ENCODE measurements around the gene ZKSCAN7.
A peak's percentile ranks its signal among the peaks of the same experiment; 100 is the strongest.

ZKSCAN7 gene

DNA sequence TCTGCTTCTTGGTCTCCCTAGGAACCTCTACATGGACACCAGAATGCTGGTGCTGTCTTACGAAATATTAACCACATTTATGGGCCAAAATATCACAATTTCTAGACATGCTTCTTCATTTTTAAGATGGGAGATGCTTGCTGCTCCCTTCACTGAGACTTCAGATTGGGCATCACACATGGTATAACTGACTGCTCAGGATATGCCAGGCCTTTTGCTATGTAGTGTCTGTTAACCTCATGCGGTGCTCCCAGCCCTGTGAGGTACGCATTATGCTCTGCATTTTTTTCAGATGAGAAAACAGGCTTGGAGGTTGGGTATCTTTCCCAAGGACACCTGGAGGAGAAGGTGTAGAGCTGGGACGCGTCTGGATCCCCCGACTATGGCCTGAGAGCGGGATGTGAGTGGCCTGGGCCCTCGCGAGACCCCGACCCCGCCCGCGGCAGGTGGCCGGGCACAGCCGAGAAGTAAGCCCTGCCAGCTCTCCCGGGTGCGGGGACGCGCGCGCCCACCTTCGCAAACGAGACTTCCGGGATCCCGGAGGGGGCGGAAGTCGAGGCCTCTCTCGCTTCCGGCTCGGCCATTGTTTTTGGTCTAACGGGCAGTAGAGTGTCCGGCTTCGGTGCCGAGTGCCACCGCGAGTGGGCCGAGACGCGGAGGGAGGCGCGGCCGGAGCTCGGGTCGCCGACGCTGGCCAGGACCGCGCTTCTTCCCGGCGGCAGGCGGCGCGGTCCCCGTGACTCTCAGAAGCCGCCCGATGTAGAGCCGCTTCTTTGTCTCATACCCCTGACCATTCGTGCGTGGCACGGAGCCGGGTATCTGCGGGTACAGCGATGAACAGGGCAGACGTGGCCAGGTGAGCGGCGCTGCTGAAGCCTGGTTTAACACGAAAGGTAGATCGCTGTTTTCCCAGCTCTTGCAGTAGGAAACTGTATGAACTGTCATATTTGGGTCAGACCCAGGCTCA lies at the start of gene ZKSCAN7:
ZKSCAN7 (plus strand) TSS at position 568 of the 967 bp plus-strand sequence. CDS start 1,855 bp downstream, outside the sequence.
- Histone ChIP-seq H3K27ac (peak within 1 kb of the TSS; percentile 47), H3K27me3 (peaks cover 11% of the 10 kb centered on the region; the same call in 1 of the 2 replicates), H3K9ac (peak within 1 kb of the TSS; percentile 46; the same call in 1 of the 2 replicates), H3K4me2 (peak within 1 kb of the TSS; percentile 65), H4K20me1 (no peaks in the 10 kb centered on the region), H3K4me3 (peak within 1 kb of the TSS; percentile 65), H3K9me3 (peaks cover 23% of the 10 kb centered on the region), H3K4me1 (peaks cover 6% of the 10 kb centered on the region), H3K36me3 (no peaks in the 10 kb centered on the region)
- TF ChIP-seq Cebpa-rat (IDR thresholded peaks at IDR 0.05), result no peak

DNA sequence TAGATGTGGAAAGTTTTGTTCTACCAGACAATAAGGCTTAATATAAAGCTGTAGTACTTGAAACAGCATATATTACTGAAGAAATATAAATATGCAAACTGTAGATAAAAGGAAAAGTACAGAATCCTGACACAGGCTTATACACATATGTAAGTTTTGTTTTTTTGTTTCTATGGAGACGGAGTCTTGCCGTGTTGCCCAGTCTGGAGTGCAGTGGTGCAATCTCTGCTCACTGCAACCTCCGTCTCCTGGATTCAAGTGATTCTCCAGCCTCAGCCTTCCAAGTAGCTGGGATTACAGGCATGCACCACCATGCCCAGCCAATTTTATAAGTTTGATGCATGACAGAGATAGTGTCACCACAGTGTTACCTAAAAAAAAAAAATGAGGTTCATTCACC lies 48.4 kb upstream of the ZKSCAN7 start:
- Histone ChIP-seq H3K27ac (no peak overlapping the region), H3K4me2 (no peak overlapping the region), H3K4me3 (no peak overlapping the region), H3K9me3 (peaks cover 64% of the 10 kb centered on the region), H3K36me3 (peaks cover 50% of the 10 kb centered on the region), H4K20me1 (peaks cover 21% of the 10 kb centered on the region), H3K4me1 (peaks cover 19% of the 10 kb centered on the region), H3K9ac (no peak overlapping the region), H3K27me3 (no peaks in the 10 kb centered on the region)
- no peak for TF ChIP-seq Cebpa-rat (IDR thresholded peaks at IDR 0.05)

DNA sequence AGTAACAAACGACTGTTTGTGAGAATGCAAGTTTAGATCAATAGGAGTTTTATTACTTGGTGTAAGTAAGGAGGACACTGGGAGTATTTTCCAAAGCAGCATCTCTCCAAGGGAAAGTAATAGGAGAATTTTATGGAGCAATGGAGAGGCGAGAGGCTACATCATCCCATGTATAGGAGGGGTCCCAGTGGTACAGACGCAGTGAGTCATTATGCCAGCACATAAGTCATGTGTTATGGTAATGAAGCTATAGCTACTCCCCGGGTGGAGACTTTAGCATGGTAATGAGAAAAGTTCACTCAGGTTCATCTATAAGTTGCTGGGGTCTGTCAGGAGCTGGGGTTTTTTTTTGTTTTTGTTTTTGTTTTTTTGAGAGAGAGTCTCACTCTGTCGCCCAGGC lies 48.0 kb upstream of the ZKSCAN7 start:
- peaks cover 23% of the 10 kb centered on the region for H3K4me1 ChIP-seq
- peaks cover 21% of the 10 kb centered on the region for H4K20me1 ChIP-seq
- no peak overlapping the region for H3K27ac ChIP-seq
- no peak overlapping the region for H3K4me2 ChIP-seq
- no peaks in the 10 kb centered on the region for H3K27me3 ChIP-seq
- no peak overlapping the region for H3K9ac ChIP-seq
- TF ChIP-seq Cebpa-rat (IDR thresholded peaks at IDR 0.05), result no peak
- H3K4me3 ChIP-seq, result no peak overlapping the region
- H3K9me3 ChIP-seq, result peaks cover 60% of the 10 kb centered on the region
- peaks cover 46% of the 10 kb centered on the region for H3K36me3 ChIP-seq

GRCh38 chr3:44509393-44509921 lies 45.5 kb upstream of the ZKSCAN7 start:
- Histone ChIP-seq H3K36me3 (peaks cover 24% of the 10 kb centered on the region), H3K9me3 (peaks cover 37% of the 10 kb centered on the region), H3K4me3 (peak overlapping the region; percentile 98), H3K4me2 (peak overlapping the region; percentile 84), H3K4me1 (peaks cover 26% of the 10 kb centered on the region), H3K27me3 (no peaks in the 10 kb centered on the region), H3K9ac (peak overlapping the region; percentile 88), H4K20me1 (peaks cover 21% of the 10 kb centered on the region), H3K27ac (no peak overlapping the region)
- TF ChIP-seq Cebpa-rat (IDR thresholded peaks at IDR 0.05), result no peak

DNA sequence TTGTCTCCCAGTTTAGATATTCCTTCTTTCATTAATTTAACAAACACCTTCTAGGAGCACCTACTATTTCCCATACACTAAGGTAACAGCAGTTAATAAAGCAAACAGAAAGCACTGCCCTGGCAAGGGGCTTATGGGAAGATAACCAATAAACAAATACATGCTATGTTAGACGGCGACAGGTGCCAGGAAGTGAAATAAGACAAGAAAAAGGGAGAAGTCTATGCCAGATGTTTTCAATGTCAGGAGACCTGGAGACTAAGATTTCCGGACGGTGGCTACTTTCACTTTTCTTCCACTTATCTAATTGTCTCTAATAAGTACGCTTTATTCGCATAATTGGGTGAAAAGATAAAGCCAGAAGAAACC lies 45.0 kb upstream of the ZKSCAN7 start:
- H3K27me3 ChIP-seq, result no peaks in the 10 kb centered on the region
- peaks cover 32% of the 10 kb centered on the region for H3K9me3 ChIP-seq
- H3K4me2 ChIP-seq, result peak overlapping the region; percentile 84
- peak overlapping the region; percentile 89 for H3K27ac ChIP-seq
- peaks cover 21% of the 10 kb centered on the region for H3K36me3 ChIP-seq
- TF ChIP-seq Cebpa-rat (IDR thresholded peaks at IDR 0.05), result no peak
- H3K4me1 ChIP-seq, result peaks cover 26% of the 10 kb centered on the region
- peak overlapping the region; percentile 88 for H3K9ac ChIP-seq
- peak overlapping the region; percentile 98 for H3K4me3 ChIP-seq
- peaks cover 21% of the 10 kb centered on the region for H4K20me1 ChIP-seq

GRCh38 chr3:44511238-44511566 lies 43.8 kb upstream of the ZKSCAN7 start:
- no peak for TF ChIP-seq Cebpa-rat (IDR thresholded peaks at IDR 0.05)
- Histone ChIP-seq H3K9ac (peak overlapping the region; percentile 88), H3K4me1 (peaks cover 26% of the 10 kb centered on the region), H3K27ac (peak overlapping the region; percentile 80; the same call in 1 of the 2 replicates), H3K4me3 (peak overlapping the region; percentile 98), H4K20me1 (peaks cover 21% of the 10 kb centered on the region), H3K9me3 (peaks cover 21% of the 10 kb centered on the region), H3K27me3 (no peaks in the 10 kb centered on the region), H3K4me2 (peak overlapping the region; percentile 84), H3K36me3 (peaks cover 17% of the 10 kb centered on the region)

DNA sequence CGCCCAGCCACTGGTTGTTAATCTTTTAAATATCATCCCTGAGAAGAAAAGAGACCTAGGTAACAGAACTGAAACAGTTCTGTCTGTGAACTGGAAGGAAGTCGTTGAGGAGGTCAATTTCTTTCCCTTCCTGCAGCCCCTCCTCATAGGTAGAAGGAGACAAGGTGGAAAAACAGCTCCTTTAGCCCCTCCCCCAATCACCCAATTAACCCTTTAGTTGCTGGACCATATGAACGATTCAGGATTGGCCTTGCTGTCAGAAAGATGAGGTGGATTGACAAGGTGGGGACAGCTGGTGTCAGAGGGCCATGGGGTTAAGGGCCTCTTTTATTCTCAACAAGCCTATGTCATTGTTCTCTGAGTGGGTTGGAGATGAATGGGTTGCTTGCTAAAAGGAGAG lies 41.5 kb upstream of the ZKSCAN7 start:
- Histone ChIP-seq H3K27ac (no peak overlapping the region), H3K4me1 (peaks cover 43% of the 10 kb centered on the region), H3K27me3 (no peaks in the 10 kb centered on the region), H3K9me3 (no peaks in the 10 kb centered on the region), H3K4me3 (no peak overlapping the region), H3K9ac (no peak overlapping the region), H3K36me3 (no peaks in the 10 kb centered on the region), H4K20me1 (peaks cover 14% of the 10 kb centered on the region), H3K4me2 (no peak overlapping the region)
- no peak for TF ChIP-seq Cebpa-rat (IDR thresholded peaks at IDR 0.05)

- Histone ChIP-seq H3K4me2 (no peak overlapping the region), H3K27ac (no peak overlapping the region), H3K4me3 (no peak overlapping the region), H3K9ac (no peak overlapping the region), H3K4me1 (peaks cover 28% of the 10 kb centered on the region), H3K27me3 (no peaks in the 10 kb centered on the region), H3K36me3 (no peaks in the 10 kb centered on the region), H4K20me1 (no peaks in the 10 kb centered on the region), H3K9me3 (no peaks in the 10 kb centered on the region)
- no peak for TF ChIP-seq Cebpa-rat (IDR thresholded peaks at IDR 0.05)
Measured at GRCh38 chr3:44516230-44516629, 38.8 kb upstream of the ZKSCAN7 start.

DNA sequence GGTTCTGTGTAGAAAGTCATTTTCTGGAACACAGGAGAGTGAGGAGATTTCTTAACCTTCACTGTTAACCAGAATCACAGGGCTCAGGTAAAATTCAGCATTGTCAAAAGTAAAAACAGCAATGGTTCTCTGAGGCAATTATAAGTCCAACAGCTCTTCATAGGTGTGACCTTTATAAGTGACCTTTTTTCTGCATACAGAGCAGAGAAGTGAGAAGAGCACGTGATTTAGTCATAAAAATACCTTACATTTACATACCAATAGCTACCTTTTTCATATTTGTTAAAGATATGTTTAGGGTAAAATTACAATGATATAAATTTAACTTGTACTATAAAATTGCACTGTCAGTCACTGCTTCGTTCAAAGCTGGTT lies 36.2 kb upstream of the ZKSCAN7 start:
- Histone ChIP-seq H3K4me2 (0 out of 2 replicates have a peak overlapping the region, but pooled peaks have one; percentile 50), H3K4me3 (no peak overlapping the region), H3K9ac (no peak overlapping the region), H3K27me3 (no peaks in the 10 kb centered on the region), H3K4me1 (peaks cover 18% of the 10 kb centered on the region), H3K36me3 (no peaks in the 10 kb centered on the region), H3K27ac (no peak overlapping the region), H3K9me3 (no peaks in the 10 kb centered on the region), H4K20me1 (no peaks in the 10 kb centered on the region)
- no peak for TF ChIP-seq Cebpa-rat (IDR thresholded peaks at IDR 0.05)

- Histone ChIP-seq H3K27me3 (no peaks in the 10 kb centered on the region), H3K9ac (no peak overlapping the region), H3K9me3 (no peaks in the 10 kb centered on the region), H3K4me1 (peaks cover 18% of the 10 kb centered on the region), H3K27ac (no peak overlapping the region), H3K4me3 (no peak overlapping the region), H3K4me2 (no peak overlapping the region), H3K36me3 (no peaks in the 10 kb centered on the region), H4K20me1 (no peaks in the 10 kb centered on the region)
- no peak for TF ChIP-seq Cebpa-rat (IDR thresholded peaks at IDR 0.05)
Measured at GRCh38 chr3:44521721-44522120, 33.3 kb upstream of the ZKSCAN7 start.

Data from BLaER1 (cell line).